ENCODE measurements around the gene FAR2.
"Not testable (repeated sequence)": the region's sequence is repeated elsewhere in the genome, so short reads cannot be mapped to it uniquely, and the experiment has no call there.

DNA sequence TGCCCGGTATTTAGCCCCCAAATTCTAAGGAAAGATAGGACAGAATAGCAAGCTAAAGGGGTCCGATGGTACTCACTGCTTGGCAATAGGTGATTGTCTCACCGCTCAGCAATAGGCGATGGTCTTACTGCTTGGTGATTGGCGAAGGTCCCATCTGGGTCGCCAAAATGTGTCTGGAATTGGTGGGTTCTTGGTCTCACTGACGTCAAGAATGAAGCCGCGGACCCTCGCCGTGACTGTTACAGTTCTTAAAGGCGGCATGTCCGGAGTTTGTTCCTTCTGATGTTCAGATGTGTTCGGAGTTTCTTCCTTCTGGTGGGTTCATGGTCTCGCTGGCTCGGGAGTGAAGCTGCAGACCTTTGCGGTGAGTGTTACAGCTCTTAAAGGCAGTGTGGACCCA, 236.1 kb downstream of the FAR2 start:
- TF ChIP-seq, protein P1, sequence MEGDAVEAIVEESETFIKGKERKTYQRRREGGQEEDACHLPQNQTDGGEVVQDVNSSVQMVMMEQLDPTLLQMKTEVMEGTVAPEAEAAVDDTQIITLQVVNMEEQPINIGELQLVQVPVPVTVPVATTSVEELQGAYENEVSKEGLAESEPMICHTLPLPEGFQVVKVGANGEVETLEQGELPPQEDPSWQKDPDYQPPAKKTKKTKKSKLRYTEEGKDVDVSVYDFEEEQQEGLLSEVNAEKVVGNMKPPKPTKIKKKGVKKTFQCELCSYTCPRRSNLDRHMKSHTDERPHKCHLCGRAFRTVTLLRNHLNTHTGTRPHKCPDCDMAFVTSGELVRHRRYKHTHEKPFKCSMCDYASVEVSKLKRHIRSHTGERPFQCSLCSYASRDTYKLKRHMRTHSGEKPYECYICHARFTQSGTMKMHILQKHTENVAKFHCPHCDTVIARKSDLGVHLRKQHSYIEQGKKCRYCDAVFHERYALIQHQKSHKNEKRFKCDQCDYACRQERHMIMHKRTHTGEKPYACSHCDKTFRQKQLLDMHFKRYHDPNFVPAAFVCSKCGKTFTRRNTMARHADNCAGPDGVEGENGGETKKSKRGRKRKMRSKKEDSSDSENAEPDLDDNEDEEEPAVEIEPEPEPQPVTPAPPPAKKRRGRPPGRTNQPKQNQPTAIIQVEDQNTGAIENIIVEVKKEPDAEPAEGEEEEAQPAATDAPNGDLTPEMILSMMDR (conservative IDR thresholded peaks at IDR 0.05), result not testable (repeated sequence)
- TF ChIP-seq EZH2 (IDR thresholded peaks at IDR 0.05; ENCODE audit: low read depth), result not testable (repeated sequence)
